SU-DHL-6 (cell line): ENCODE data around the gene OTC.

ENCODE experiments used
- H2AFZ ChIP-seq: fragments of 200-600 bp; sonication (generic); 2 replicates; pipeline ENCODE4 v1.6.1; 2014; ENCODE audit warnings: low read depth, mild to moderate bottlenecking, moderate library complexity, mixed read lengths, antibody characterized with exemption, low read length; ENCODE audit not compliant: severe bottlenecking
- H3F3A ChIP-seq: fragments of 200-600 bp; shearing (Covaris generic); 2 replicates; pipeline ENCODE4 v1.6.0; 2016; ENCODE audit warnings: antibody characterized with exemption, mild to moderate bottlenecking; ENCODE audit not compliant: insufficient read depth
- H3K27ac ChIP-seq: fragments of 200-600 bp; sonication (generic); 2 replicates; pipeline ENCODE4 v1.5.1; 2016; ENCODE audit warnings: low read depth, mild to moderate bottlenecking, low read length, moderate library complexity, mixed read lengths
- H3K27me3 ChIP-seq: fragments of 200-600 bp; sonication (generic), shearing (Covaris generic); 2 replicates; pipeline ENCODE4 v1.6.0; 2014; ENCODE audit warnings: mild to moderate bottlenecking, low read length
- H3K36me3 ChIP-seq: fragments of 200-600 bp; sonication (generic); 2 replicates; pipeline ENCODE4 v1.6.1; 2014; ENCODE audit warnings: mild to moderate bottlenecking, low read length, mixed read lengths
- H3K4me2 ChIP-seq: fragments of 300-600, 200-600 bp; shearing (Covaris generic), sonication (generic); 2 replicates; pipeline ENCODE4 v1.6.0; 2014; ENCODE audit warnings: low read length, low read depth, mild to moderate bottlenecking; ENCODE audit not compliant: poor library complexity, severe bottlenecking
- H3K4me3 ChIP-seq: fragments of 200-600 bp; sonication (generic); 2 replicates; pipeline ENCODE4 v1.5.1; 2014; ENCODE audit warnings: antibody characterized with exemption, low read length, mild to moderate bottlenecking, mixed read lengths; ENCODE audit not compliant: insufficient read depth, poor library complexity, severe bottlenecking
- H3K79me2 ChIP-seq: fragments of 200-600 bp; sonication (generic); 2 replicates; pipeline ENCODE4 v1.6.1; 2014; ENCODE audit warnings: mild to moderate bottlenecking, low read length, moderate library complexity; ENCODE audit not compliant: insufficient read depth
- H3K9ac ChIP-seq: fragments of 200-600 bp; sonication (generic); 2 replicates; pipeline ENCODE4 v1.7.0; 2014; ENCODE audit warnings: mild to moderate bottlenecking, low read length
- H3K9me2 ChIP-seq: fragments of 200-600 bp; sonication (generic); replicated peaks from 2 replicates; pipeline ENCODE4 v1.6.1; 2014; ENCODE audit warnings: low read length; ENCODE audit not compliant: insufficient read depth
- H3K9me3 ChIP-seq: fragments of 200-600 bp; sonication (generic); 2 replicates; pipeline ENCODE4 v1.6.1; 2014; ENCODE audit warnings: low read length, mixed read lengths; ENCODE audit not compliant: insufficient read depth
- H4K20me1 ChIP-seq: fragments of 200-600 bp; sonication (generic); 2 replicates; pipeline ENCODE4 v1.6.1; 2014; ENCODE audit warnings: low read depth, mild to moderate bottlenecking, antibody characterized with exemption, low read length, moderate library complexity, mixed read lengths
- CTCF ChIP-seq: fragments of 200-600 bp; sonication (generic); IDR thresholded peaks from one replicate; pipeline ENCODE4 v1.5.1; 2017; ENCODE audit warnings: antibody characterized with exemption, mild to moderate bottlenecking, low read length, moderate library complexity; ENCODE audit not compliant: insufficient read depth, poor library complexity, severe bottlenecking
- EZH2phosphoT487 ChIP-seq: fragments of 200-600 bp; sonication (generic), shearing (Covaris generic); conservative IDR thresholded peaks from 2 replicates; pipeline ENCODE4 v1.6.1; 2018; ENCODE audit warnings: mild to moderate bottlenecking, antibody characterized with exemption, low read length, moderate library complexity, mixed read lengths

Gene OTC

GRCh38 chrX:38352362-38352761, at the start of gene OTC:
Gene OTC, plus strand, starts transcription at chrX:38352604. Its CDS starts 93 bp downstream, at chrX:38352697.
- Histone ChIP-seq H3K9me2 (no peaks in the 10 kb centered on the region), H4K20me1 (no peaks in the 10 kb centered on the region), H3K79me2 (no peaks in the 10 kb centered on the region), H3K27me3 (no peaks in the 10 kb centered on the region), H3K36me3 (no peaks in the 10 kb centered on the region), H2AFZ (no peak within 1 kb of the TSS), H3K9me3 (no peaks in the 10 kb centered on the region), H3F3A (no peaks in the 10 kb centered on the region), H3K9ac (no peak within 1 kb of the TSS), H3K4me2 (no peak within 1 kb of the TSS), H3K4me3 (no peak within 1 kb of the TSS), H3K27ac (no peak within 1 kb of the TSS)
- no peak for TF ChIP-seq CTCF
- TF ChIP-seq EZH2phosphoT487: no peak

- Histone ChIP-seq H3K36me3 (no peaks in the 10 kb centered on the region), H3K9me3 (no peaks in the 10 kb centered on the region), H3F3A (no peaks in the 10 kb centered on the region), H3K79me2 (no peaks in the 10 kb centered on the region), H3K4me3 (no peak overlapping the region), H3K9ac (no peak overlapping the region), H3K9me2 (no peaks in the 10 kb centered on the region), H3K27me3 (no peaks in the 10 kb centered on the region), H3K27ac (no peak overlapping the region), H3K4me2 (no peak overlapping the region), H4K20me1 (no peaks in the 10 kb centered on the region), H2AFZ (no peak overlapping the region)
- TF ChIP-seq EZH2phosphoT487 (no peak), CTCF (no peak)
Observed at GRCh38 chrX:38304010-38304409, 48.4 kb upstream of the OTC start.

DNA sequence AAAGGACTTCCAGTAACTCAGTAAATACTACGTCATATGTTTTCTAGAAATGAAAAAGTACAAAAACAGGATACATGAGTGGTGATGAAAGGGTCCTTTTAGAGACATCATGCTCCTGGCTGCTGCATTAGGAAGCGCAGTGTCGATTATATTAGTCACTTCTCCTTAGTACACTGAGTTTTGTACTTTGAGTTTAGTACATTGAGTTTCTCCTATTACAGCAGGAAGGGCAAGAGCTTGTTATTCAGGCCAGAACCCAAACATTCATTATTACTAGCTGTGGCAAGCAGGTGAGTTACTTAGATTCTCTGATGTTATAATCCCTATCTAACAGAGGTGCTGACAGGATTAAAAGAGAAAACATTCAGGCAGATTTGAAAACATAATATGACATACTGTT, 46.4 kb upstream of the OTC start:
- TF ChIP-seq EZH2phosphoT487 (no peak), CTCF (no peak)
- no peaks in the 10 kb centered on the region for H3K9me3 ChIP-seq
- no peaks in the 10 kb centered on the region for H3K9me2 ChIP-seq
- H3K4me2 ChIP-seq: no peak overlapping the region
- no peaks in the 10 kb centered on the region for H3K36me3 ChIP-seq
- no peaks in the 10 kb centered on the region for H3K79me2 ChIP-seq
- H2AFZ ChIP-seq: no peak overlapping the region
- no peak overlapping the region for H3K27ac ChIP-seq
- H3F3A ChIP-seq: no peaks in the 10 kb centered on the region
- H4K20me1 ChIP-seq: no peaks in the 10 kb centered on the region
- H3K9ac ChIP-seq: no peak overlapping the region
- no peak overlapping the region for H3K4me3 ChIP-seq
- no peaks in the 10 kb centered on the region for H3K27me3 ChIP-seq
